Neutrophil (primary cell): ENCODE data around the gene RETREG2.

ENCODE experiments used
- H3K27ac ChIP-seq: fragments of 200-600 bp; sonication (generic); 2 replicates; pipeline ENCODE4 v1.5.1; 2016; ENCODE audit warnings: mild to moderate bottlenecking, moderate library complexity
- H3K27me3 ChIP-seq: fragments of 200-600 bp; sonication (generic); 2 replicates; pipeline ENCODE4 v1.6.0; 2016; ENCODE audit warnings: mild to moderate bottlenecking
- H3K36me3 ChIP-seq: fragments of 200-600 bp; sonication (generic); 2 replicates; pipeline ENCODE4 v1.5.1; 2017
- H3K4me1 ChIP-seq, 2 experiments: fragments of 200-600 bp in 1 of 2; sonication (generic) in 1 of 2; 1 replicate in 1 of 2; 2 replicates in 1 of 2; pipeline versions ENCODE4 v1.5.1 to v1.6.1; 2013 to 2016; ENCODE audit warnings: low read depth in 1 of 2, low read length in 1 of 2, mild to moderate bottlenecking in 1 of 2, moderate library complexity in 1 of 2; ENCODE audit not compliant: control insufficient read depth in 1 of 2, insufficient read depth in 1 of 2
- H3K4me3 ChIP-seq, 2 experiments: fragments of 200-600 bp in 1 of 2; sonication (generic) in 1 of 2; 1 replicate in 1 of 2; 2 replicates in 1 of 2; pipeline ENCODE4 v1.5.1; 2013 to 2016; ENCODE audit warnings: low read depth in 1 of 2, low read length in 1 of 2, mild to moderate bottlenecking in 1 of 2, moderate library complexity in 1 of 2
- H3K9me3 ChIP-seq: fragments of 200-600 bp; sonication (generic); 2 replicates; pipeline ENCODE4 v1.5.1; 2016
- TF ChIP-seq, protein P1 (sequence below): fragments of 200-600 bp; sonication (generic); IDR thresholded peaks from 2 replicates; pipeline ENCODE4 v1.5.1; 2016; ENCODE audit warnings: antibody characterized with exemption

The RETREG2 gene

GRCh38 chr2:219206328-219207133 lies 28.5 kb downstream of the RETREG2 start, which contains the start of gene ZFAND2B:
Gene ZFAND2B, plus strand, starts transcription at chr2:219206782. Its CDS starts 206 bp downstream, at chr2:219206988.
- Histone ChIP-seq H3K9me3 (no peaks in the 10 kb centered on the region), H3K27me3 (no peaks in the 10 kb centered on the region), H3K27ac (peak within 1 kb of the TSS; percentile 96), H3K4me3 (peak within 1 kb of the TSS; percentile 93 to 95), H3K4me1 (peaks cover 53 to 55% of the 10 kb centered on the region in 2 experiments), H3K36me3 (peaks cover 28% of the 10 kb centered on the region)
- TF ChIP-seq, protein P1, sequence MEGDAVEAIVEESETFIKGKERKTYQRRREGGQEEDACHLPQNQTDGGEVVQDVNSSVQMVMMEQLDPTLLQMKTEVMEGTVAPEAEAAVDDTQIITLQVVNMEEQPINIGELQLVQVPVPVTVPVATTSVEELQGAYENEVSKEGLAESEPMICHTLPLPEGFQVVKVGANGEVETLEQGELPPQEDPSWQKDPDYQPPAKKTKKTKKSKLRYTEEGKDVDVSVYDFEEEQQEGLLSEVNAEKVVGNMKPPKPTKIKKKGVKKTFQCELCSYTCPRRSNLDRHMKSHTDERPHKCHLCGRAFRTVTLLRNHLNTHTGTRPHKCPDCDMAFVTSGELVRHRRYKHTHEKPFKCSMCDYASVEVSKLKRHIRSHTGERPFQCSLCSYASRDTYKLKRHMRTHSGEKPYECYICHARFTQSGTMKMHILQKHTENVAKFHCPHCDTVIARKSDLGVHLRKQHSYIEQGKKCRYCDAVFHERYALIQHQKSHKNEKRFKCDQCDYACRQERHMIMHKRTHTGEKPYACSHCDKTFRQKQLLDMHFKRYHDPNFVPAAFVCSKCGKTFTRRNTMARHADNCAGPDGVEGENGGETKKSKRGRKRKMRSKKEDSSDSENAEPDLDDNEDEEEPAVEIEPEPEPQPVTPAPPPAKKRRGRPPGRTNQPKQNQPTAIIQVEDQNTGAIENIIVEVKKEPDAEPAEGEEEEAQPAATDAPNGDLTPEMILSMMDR = peak; percentile 76

GRCh38 chr2:219207134-219207883 lies 29.2 kb downstream of the RETREG2 start:
- Histone ChIP-seq H3K9me3 (no peaks in the 10 kb centered on the region), H3K4me3 (peak overlapping the region; percentile 93 to 95), H3K27ac (peak overlapping the region; percentile 96), H3K36me3 (peaks cover 30% of the 10 kb centered on the region), H3K4me1 (peaks cover 54 to 59% of the 10 kb centered on the region in 2 experiments), H3K27me3 (no peaks in the 10 kb centered on the region)
- TF ChIP-seq, protein P1 = no peak

- Histone ChIP-seq H3K4me1 (peaks cover 54 to 59% of the 10 kb centered on the region in 2 experiments), H3K27me3 (no peaks in the 10 kb centered on the region), H3K9me3 (no peaks in the 10 kb centered on the region), H3K36me3 (peaks cover 36% of the 10 kb centered on the region), H3K27ac (peak overlapping the region; percentile 96), H3K4me3 (peak overlapping the region; percentile 93 to 95)
- TF ChIP-seq, protein P1 = no peak
Measured at GRCh38 chr2:219207884-219208740, 30.0 kb downstream of the RETREG2 start.

DNA sequence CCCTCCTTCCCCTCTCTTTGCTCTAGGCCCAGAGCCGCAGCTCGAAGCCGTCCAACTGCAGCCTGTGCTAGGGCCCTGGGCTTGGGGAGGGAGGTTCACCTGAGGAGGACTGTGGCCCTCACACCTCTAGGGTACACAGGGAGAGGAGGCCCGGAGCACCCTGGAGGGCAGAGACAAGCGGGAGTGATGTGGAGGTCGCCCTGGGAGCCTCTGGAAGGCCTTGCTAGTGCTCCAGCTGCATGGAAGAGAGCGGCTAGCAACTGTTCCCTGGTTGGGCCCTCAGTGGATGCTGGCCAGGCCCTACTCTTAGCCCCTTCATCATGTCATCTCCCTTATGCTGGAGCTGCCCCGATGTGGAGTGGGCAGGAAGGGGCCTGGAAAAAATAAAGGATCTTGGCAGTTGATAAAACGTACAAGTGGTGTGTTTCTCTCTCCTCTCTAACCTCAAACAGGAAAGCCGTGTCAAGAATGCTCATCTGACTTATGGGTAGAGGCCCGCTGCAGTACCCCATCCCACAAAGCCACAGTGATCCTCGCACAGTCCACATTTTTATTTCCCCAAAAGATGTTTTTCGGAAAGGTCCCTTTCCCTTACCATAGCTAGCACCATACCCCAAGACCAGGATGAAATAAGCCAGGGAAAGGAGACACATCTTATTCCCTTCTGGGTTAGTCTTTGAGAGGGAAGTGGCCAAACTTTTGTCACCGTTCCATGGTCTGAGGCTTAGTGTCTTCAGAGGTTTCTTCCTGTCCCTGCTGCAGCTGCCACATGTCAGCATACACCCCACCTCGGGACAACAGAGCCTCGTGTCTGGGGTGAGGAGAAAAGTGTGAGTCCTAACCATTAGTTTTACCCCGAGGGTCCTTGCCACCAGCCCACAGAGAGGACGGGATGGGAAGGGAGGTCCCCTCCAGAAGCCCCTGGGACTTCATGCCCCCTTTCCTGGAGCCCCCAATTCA lies 31.4 kb downstream of the RETREG2 start:
- peaks cover 54 to 64% of the 10 kb centered on the region in 2 experiments for H3K4me1 ChIP-seq
- no peaks in the 10 kb centered on the region for H3K27me3 ChIP-seq
- no peaks in the 10 kb centered on the region for H3K9me3 ChIP-seq
- H3K27ac ChIP-seq = peak overlapping the region; percentile 45
- TF ChIP-seq, protein P1 = no peak
- H3K4me3 ChIP-seq = no peak overlapping the region
- H3K36me3 ChIP-seq = peaks cover 44% of the 10 kb centered on the region
